Activated CD4-positive, CD25-positive, alpha-beta regulatory T cell (primary cell): ENCODE data around the gene RHBDF1.

Experiments
- DNase-seq, 4 experiments: peaks; one replicate each; lab custom pipeline; 2025; lab: John Stamatoyannopoulos, UW

The RHBDF1 gene

DNA sequence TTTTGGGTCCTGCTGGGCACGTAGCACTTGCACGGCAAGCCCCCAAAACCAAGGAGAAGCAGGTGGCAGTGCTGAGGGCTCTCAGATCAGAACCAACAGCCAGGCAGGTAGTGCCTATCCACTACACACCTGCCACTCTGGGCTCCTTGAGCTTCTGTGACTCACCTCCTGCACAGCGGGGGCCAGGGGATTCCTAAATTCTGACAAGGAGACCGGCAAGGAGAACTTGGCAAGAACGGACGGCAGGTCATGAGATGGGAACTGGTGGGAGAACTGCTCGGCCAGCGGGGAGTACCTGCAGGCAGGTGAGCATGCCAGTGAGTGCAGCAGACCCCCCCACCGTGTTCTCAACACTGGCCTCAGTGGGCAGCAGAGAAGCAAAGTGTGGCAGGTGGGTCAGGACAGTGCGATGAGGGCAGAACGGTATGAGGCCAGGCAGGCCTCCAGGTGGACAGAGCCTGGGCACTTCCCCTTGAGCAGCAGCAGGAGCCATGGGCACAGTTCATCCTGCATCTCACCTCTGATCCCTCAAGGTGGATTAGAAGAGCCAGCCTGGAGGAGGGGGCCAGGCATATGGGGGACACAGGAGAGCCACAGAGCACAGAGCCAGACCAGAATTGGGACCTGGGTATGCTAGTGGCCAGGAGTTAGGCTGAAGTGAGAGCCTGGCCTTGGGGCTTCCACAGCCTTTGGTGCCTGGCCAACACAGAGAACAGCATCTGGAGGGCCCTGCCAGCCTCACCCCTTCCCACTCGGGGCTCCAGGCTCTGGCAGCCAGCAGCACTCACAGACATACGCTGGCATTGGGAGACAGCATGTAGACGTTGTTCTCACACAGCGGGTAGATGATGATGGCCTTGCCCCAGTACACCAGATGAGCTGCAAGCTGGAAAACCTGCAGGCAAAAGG is 20.3 kb upstream of the RHBDF1 start:
- DNase-seq = no peak

DNA sequence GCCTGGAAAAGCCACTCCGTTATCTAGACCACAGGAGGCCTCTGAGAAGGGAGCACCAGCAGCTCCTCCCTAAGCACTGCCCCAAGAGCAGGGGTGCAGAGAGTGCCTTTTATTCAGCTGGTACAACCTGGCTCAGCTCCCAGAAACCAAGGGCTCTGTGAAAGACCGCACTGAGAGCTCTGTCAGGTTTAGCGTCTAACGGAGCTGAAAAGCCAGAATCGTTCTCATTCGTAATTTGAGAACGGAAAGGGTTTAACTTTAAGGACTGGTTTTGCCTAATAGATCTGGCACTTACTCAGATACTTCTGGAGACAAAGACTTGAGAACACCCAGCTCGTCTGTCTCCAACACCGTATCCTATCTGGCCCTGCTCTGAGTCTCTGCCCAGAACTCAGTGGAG is 19.1 kb upstream of the RHBDF1 start:
- no peak for DNase-seq

DNA sequence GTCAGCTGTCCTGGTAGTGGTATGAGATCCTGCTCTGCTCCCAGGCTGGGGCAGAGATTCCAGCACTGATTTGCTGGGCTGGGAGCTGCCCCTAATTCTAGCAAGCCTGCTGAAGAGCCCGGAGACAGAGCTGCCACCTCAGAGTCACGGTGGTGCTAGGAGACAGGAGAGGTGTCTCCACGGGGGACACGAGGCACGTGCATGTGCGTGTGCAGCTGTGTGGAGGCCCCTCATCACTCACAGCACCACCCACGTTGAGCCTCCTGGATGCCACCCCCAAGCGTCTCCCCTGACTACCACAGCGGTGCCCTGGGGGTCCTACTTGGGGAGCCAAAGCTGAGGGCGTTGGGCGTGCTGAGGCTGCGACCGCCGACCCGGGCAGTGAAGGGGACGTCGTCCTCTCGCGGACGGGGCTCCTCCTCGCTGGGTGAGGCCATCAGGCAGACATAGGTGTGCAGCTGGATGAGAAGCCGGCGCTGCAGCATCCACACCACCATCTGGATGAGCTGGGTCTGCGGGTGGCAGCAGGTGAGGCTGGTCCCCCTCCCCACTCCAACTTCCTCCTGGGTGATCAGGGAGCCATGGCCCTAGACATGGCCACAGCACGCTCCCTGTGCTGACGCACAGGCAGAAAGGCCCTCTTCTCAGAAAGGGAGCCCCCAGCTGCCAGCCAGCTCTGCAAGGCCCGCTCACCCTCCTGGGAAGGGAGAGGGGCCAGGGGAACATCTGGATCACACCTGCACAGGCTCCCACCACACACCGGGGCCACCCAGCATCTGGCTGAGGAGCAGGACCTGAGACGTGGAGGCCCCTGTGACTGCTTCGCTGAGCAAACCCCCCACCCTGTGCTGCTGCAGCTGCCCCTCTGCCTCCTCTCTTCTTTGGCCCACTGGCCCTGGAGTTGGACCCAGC is 17.2 kb upstream of the RHBDF1 start:
- DNase-seq = no peak

DNA sequence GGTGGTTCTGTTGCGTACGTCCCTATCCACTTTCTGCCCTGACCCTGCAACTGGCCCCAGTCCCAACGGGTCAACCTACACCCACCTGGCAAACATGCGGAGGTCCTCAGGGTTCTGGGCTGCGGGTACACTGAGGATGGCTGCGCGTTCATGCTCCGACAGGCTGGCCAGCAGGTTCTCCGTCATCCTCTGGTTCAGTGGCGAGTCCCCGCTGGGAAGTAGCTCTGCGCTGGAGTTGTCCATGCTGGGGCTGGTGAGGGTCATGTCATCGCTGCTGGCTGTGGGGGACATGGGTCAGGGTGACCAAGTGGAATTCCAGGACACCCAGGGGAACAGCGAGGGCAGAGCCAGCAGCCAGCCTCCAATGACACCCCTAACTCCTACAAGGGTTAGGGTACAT is 16.2 kb upstream of the RHBDF1 start:
- no peak for DNase-seq

DNA sequence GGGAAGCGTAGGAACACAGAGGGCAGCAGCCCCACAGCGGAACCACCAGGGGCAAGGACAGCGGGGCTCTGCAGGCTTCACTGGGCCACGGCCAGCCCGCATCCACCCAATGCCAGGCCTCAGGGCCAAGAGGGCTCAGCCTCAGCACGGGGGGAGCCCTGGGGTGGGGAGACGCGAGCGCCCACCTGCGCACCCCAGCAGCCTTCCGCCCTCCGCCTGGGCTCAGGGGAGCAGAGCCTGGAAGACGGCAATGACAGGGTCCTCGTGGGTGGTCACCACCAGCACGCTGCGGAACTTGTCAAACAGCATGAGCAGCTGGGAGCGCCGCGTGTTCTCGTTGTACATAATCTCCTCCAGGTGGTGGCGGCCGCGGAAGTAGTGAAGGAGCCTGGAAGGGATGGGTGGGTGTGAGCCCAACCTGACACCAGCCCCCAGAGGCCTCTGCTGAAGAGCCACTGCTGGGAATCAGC is 14.1 kb upstream of the RHBDF1 start:
- no peak for DNase-seq

DNA sequence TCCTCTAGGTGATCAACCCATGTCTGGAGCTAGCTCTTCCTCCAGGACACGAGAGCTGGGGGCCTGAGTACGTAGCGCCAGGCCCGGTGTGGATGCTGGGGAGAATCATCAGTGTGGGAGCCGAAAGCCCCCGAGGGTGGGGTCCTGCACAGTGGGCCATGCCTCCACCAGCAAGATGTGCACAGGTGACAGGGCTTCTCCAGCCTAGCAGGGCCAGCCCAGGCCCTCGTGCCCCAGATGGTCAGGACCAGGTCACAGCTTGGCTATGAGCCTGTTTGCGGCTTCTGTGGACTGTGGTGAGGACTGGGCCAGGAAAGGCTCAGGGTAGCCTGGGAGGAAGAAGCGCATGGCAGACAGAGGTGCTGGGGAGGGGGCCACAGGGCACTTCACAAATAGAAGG is 13.4 kb upstream of the RHBDF1 start:
- DNase-seq = no peak

DNA sequence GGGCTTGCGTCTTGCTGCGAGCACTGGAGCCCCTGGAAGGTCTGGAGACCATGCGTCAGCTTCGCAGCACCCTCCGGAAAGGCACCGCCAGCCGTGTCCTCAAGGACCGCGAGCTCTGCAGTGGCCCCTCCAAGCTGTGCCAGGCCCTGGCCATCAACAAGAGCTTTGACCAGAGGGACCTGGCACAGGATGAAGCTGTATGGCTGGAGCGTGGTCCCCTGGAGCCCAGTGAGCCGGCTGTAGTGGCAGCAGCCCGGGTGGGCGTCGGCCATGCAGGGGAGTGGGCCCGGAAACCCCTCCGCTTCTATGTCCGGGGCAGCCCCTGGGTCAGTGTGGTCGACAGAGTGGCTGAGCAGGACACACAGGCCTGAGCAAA is 13.0 kb upstream of the RHBDF1 start:
- DNase-seq = no peak

DNA sequence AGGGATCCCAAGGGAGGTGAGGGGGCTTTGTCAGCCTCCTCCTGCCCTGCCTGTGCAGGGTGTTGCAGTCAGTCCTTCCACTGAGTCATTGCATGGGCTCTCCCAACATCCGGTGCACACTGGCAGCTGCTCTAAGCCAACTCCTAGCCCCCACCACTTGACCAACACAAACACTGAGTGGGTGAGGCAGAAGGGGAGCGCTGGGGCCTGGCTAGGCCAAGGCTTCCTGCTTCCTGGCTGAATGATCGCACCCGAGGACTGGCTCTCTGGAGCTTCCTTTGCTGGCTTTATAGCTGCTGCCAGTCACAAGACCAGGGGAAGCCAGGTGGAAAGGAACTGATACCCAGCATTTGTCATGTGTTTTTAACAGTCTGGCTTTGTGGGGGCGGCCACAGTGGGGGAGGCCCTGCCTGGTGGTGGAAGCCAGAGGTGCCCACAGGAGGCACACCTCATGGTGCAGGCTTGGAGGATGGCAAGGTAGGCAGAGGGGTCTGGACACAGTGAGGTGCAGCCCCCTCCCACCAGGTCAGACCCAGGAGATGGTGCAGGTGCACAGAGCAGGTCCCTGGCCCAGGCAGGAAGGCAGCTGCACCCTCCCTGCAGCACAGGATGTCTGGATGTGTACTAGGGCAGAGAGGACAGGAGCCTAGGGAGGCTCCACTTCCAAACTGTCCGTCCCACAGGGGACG is 12.4 kb upstream of the RHBDF1 start:
- DNase-seq = no peak

DNA sequence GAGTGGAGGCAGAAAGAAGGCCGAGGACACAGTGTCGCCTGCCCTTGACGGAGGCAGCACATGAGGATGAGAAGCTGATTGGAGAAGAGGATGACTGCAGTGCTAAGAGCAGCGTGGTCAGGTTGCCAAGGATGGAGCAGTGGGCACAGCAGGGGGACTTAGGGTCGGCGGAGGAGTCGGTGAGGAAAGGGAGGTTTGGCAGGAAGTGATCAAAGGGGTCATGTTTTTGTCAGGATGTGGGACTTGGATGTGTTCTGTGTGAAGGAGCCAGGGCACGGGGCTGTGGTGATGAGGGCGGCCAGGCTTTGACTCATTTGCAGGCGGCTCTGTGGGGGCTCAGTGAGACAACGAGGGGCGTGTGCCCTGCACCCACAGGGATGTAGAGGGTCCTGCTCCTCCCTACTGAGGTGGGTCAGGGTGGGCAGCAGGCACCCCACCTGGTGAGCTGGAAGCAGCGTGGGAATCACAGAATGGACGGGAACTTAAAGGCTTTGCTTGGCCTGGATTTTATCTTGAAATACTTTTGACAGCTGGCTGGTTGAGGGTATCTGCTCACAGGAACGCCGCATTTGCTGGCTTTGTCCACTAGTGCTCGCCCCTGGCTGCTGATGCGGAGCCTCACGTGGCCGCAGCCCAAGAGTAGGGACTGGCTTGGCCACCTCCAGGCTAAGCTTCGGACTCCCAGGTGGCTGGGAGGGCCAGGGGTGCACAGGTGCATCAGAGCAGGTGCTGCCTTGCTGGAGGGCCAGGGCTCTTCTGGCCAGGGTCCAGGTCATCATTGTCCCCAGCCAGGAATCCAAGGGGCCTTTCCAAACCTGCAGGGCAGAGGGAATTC is 11.6 kb upstream of the RHBDF1 start:
- no peak for DNase-seq

DNA sequence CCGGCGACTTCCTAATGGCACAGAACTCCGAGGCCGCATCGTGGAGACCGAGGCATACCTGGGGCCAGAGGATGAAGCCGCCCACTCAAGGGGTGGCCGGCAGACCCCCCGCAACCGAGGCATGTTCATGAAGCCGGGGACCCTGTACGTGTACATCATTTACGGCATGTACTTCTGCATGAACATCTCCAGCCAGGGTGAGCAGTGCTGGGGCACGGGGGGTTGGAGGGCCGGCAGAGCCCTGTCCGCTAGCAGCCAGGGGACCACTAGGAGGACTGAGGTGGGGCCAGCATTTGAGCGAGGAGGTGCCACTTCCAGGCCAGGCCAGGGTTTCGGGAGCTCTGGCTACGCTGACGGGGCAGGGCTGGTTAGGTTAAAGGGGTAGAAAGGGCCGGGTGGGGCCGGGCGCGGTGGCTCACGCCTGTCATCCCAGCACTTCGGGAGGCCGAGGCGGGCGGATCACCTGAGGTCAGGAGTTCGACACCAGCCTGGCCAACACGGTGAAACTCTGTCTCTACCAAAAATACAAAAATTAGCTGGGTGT is 10.7 kb upstream of the RHBDF1 start:
- no peak for DNase-seq

DNA sequence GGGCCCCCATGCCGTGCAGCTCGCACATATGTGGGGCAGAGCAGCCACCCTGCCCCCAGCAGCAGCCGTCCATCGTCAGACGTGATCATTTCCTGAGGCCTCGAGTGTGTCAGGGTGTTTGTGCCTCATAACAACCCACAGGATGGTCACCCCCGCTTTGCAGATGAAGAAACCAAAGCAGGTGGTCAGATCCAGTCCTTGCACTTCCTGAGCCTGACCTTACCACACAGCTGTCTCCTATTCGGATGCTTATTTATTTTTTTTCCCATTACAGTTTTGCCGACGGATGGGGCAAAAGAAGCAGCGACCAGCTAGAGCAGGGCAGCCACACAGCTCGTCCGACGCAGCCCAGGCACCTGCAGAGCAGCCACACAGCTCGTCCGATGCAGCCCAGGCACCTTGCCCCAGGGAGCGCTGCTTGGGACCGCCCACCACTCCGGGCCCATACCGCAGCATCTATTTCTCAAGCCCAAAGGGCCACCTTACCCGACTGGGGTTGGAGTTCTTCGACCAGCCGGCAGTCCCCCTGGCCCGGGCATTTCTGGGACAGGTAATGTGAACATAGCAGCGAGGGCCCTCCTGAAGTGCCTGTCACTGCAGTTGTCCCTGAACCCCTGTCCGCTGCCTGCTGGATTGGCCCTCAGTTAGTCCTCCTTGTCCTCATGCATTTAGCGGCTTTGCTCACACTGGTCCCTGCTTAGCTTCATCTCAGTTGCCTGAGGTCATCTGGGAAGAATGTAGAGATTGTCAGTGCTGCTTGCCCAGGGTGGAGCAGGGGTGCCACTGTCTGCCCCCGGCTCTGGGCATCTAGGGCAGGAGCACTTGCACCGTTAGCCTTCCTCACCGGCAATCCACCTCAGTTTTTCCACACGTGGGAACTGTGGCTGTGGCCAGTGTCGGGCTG is 7.0 kb upstream of the RHBDF1 start:
- DNase-seq = no peak

DNA sequence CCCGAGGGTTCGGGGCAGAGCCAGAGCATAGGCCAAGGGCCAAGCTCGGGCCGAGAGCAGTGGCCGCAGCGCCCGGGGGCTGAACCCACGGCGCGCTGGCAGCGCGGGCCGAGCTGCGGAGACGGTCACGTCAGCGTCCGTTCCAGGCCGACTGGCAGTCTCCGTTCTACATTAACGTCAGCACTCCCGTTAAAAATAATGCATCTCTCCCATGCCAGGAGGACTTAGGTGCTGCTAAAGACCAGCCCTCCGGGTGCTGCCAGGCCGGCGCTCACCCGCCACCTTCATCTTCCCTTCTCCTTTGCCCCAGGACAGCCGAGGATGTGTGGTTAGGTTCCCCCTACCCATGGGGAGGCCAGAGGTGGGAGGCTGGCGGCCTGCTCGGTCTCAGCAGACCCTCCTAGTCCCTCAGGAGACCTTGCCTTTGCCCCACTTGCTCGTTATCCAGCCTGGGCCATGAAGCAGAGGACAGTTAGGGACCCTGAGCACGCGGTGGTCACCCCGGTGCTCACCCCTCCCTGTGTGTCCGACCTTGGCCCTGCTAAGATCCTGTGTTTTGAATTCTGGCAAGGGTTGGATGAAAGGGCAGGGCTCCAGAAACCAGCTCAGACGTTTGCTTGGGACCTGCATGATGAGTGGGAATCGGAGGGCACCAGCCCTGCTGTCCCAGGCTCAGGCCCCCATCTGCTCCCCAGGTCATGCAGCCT is 6.2 kb upstream of the RHBDF1 start:
- no peak for DNase-seq

DNA sequence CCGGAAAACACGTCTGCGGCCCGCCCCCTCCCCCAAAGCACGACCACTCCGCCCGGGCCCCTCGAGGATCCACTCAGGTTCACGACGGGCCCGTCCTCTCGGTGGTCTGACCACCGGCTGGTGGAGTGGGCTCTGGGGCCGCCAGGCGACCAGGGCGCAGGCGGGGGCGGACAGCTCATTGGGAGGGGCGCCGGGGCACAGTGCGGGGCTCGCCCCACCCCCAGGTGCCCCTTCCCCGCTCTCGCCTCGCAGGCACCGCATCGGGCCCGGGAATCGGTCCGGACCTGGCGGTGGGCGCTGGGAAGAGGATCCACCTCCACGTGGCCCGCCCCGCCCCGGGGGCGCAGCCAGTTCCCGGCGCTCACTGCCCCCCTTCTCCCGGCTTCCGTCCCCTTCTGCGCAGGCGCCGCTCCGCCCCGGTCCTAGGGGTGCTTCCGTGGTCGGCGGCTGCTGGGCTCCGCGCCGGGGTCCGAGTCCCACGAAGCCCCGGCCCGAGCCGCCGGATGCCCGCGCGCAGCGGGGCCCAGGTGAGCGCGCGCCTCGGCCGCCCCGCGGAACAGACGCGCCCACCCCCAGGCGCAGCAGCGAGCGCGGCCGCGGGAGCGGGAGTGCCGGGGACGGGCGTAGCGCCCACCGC is 5.5 kb upstream of the RHBDF1 start, which contains the start of gene MPG:
Gene MPG, plus strand, starts transcription at position 419 of the 637 bp plus-strand sequence. Its CDS starts 85 bp downstream, at position 504.
- DNase-seq = peak; percentile 65 to 71 (median 68)

DNA sequence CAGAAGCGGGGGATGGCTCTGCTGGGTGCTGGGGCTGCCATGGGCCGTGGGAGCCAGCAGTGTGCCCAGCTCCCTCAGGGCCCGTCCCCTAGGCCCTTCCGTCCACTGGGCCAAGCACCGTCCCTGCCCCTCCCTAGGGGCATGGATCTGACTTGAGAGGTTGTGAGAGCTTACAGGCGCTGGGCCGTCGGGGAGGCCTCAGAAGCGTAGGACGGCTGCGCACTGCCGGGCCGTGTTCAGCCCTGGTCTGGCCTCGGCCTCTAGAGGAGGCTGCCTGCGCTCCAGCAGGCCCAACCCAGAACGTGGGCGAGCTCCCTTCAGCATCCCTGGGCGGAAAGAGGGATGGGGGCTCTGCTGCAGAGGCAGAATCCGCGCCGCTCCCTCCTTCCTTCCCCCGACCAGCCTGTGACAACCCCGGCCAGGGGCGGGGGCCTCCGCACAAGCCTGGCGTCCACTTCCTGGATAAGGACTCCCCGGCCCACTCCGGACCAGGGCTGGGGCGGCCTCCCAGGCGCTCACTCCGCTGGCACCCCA is 4.9 kb upstream of the RHBDF1 start:
- no peak for DNase-seq

DNA sequence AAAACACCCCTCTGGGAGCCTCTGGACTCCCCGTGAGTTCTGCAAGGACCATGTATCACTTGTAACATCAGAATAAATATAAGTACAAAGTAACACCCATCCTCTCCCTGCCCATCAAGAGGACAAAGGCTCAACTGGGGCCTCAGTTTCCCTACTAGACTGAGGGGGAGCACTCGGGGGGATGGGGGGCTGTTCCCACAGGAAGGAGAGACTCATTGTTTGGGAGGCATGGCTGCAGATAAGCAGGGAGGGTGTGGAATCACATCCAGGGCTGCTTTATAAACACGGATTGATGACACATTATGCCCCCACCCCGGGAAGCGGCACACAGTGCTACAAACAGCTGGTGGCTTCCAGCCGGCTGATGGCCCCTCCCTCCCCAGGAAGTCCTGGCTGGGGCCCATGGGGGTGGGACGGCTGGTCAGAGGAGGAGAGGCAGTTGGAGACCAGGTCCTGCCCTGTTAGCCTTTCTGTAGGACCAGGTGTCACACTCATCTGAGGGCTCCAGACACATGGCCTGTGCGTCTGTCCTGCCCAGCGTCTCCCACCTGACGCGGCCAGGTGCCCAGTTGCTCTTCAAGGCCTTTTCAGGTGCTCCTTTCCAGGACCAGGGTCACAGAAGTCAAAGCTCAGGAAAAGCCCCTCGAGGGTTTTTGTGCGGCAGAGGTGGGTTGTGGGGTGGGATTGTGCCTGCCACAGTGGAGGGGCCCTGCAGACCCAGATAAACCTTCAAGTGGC is 4.3 kb upstream of the RHBDF1 start:
- DNase-seq = no peak

DNA sequence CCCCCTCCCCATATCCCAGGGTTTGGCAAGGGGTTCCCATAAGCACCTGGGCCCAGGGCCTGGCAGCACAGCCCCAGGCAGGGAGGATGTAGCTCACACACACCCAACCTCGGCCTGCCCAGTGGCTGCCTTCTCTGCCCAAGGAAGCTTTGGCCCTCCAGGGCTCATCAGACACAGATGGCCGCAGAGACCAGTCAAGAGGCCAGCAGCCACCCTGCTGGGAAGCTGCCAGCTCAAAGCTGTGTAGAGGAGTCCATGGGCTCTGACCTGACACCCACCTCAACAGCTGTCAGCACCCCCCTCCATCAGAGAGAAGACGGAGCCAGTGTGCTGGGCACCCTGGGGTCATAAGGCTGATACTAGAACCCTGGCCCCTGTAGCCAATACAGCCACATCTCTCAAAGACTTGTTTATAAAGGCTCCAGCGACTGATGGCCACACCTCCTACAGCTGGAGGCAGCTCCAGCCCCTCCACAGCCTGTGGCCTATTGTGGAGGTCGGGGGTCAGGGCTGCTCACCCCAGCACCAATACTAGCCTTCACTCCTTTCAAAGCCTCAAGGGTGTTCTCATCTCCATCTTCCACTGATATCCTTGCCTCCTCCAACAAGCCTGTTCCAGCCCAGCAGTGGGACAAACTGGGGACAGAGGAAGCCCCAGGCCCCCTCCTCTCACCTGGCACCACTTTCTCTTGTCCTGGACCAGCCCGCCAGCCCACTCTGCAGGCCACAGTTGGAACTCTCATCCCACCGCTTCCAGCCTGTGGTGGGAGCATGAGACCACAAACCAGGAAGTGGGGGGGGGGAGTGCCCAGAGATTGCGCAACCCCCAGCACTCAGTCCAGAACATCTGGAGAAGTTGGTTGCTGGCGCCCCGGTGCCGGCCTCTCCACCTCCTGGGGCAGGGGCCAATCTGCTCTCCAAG is 3.4 kb upstream of the RHBDF1 start:
- DNase-seq = no peak
